Neutrophil (primary cell): ENCODE measurements around the gene PHF14.
"Not testable (repeated sequence)": the region's sequence is repeated elsewhere in the genome, so short reads cannot be mapped to it uniquely, and the experiment has no call there.

Experiments
- H3K27ac ChIP-seq: fragments of 200-600 bp; sonication (generic); 2 replicates; pipeline ENCODE4 v1.5.1; 2016; ENCODE audit warnings: mild to moderate bottlenecking, moderate library complexity
- H3K27me3 ChIP-seq: fragments of 200-600 bp; sonication (generic); 2 replicates; pipeline ENCODE4 v1.6.0; 2016; ENCODE audit warnings: mild to moderate bottlenecking
- H3K36me3 ChIP-seq: fragments of 200-600 bp; sonication (generic); 2 replicates; pipeline ENCODE4 v1.5.1; 2017
- H3K4me1 ChIP-seq, 2 experiments: fragments of 200-600 bp in 1 of 2; sonication (generic) in 1 of 2; 1 replicate in 1 of 2; 2 replicates in 1 of 2; pipeline versions ENCODE4 v1.5.1 to v1.6.1; 2013 to 2016; ENCODE audit warnings: low read depth in 1 of 2, low read length in 1 of 2, mild to moderate bottlenecking in 1 of 2, moderate library complexity in 1 of 2; ENCODE audit not compliant: control insufficient read depth in 1 of 2, insufficient read depth in 1 of 2
- H3K4me3 ChIP-seq, 2 experiments: fragments of 200-600 bp in 1 of 2; sonication (generic) in 1 of 2; 1 replicate in 1 of 2; 2 replicates in 1 of 2; pipeline ENCODE4 v1.5.1; 2013 to 2016; ENCODE audit warnings: low read depth in 1 of 2, low read length in 1 of 2, mild to moderate bottlenecking in 1 of 2, moderate library complexity in 1 of 2
- H3K9me3 ChIP-seq: fragments of 200-600 bp; sonication (generic); 2 replicates; pipeline ENCODE4 v1.5.1; 2016
- CTCF ChIP-seq: fragments of 200-600 bp; sonication (generic); IDR thresholded peaks from 2 replicates; pipeline ENCODE4 v1.5.1; 2016; ENCODE audit warnings: antibody characterized with exemption

PHF14 gene

DNA sequence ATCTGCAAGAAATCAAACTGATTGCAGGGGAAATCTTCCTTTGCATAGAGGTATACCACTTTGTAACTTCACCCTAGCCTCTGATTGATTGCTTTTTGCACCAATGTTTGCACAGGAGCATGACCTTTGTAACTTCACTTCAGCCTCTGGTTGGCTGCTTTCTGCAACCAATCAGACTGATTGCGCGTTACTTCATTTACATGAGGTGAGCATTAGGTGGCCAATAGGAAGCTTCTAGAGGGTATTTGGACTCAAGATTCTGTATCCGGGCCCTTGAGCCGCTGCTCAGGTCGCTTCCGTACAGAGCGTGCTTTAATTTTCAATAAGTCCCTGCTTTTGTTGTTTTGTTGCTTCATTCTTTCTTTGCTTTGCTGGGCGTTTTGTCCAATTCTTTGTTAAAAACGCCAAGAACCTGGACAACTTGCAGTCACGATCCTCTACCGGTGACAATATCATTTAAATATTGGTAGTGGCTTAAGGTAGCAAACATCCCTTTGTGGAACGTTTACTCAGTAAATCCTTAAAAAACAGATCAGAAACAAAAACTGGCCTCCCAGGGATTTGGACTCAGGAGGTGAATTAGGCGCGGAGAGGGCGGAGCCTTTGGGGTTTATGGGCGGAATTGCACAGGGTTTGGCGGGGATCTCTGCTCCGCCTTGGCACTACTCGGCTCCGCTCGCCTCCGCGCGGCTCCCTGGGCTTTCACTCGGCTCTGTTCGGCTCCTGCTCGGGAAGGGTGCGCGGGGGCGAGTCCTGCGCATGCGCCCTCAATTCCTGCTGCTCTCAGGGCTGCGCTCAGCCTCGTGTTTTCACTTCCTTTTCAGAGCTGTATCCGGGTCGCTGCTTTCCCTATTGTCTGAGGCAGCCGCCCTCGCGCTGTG is at the start of gene PHF14:
Gene PHF14 (plus strand): TSS at position 812 of the 881 bp plus-strand sequence. CDS start 452 bp downstream, outside the sequence.
- peaks cover 5% of the 10 kb centered on the region for H3K27me3 ChIP-seq
- H3K9me3 ChIP-seq = no peaks in the 10 kb centered on the region
- H3K27ac ChIP-seq = peak within 1 kb of the TSS; percentile 74
- peak within 1 kb of the TSS; percentile 74 to 80 for H3K4me3 ChIP-seq
- no peaks in the 10 kb centered on the region for H3K36me3 ChIP-seq
- no peak for TF ChIP-seq CTCF
- H3K4me1 ChIP-seq = peaks cover 15 to 16% of the 10 kb centered on the region in 2 experiments

GRCh38 chr7:10924370-10924769 is 49.3 kb upstream of the PHF14 start:
- Histone ChIP-seq H3K4me1 (no peaks in the 10 kb centered on the region), H3K27ac (no peak overlapping the region), H3K4me3 (no peak overlapping the region), H3K36me3 (no peaks in the 10 kb centered on the region), H3K27me3 (no peaks in the 10 kb centered on the region), H3K9me3 (no peaks in the 10 kb centered on the region)
- TF ChIP-seq CTCF = no peak

DNA sequence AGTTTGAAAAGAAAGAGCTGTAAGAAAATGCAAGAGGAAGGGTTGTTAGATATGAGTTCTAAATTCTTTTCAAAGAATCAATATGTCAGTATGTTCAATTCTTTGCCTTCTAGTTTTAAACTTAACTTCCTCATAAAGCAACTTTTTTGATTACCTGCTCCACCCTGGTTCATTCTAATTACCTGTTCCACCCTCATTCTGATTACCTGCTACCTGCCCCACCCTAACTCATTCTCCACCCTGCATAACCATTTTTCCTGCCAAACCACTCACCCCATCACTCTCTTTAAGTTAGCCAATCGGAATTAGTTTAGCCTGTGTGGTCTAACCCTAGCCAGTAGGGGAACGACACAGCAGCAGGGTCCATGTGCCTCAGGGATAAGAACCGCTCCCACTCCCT is 45.5 kb upstream of the PHF14 start:
- peaks cover 14% of the 10 kb centered on the region for H3K36me3 ChIP-seq
- H3K4me3 ChIP-seq, H3K27ac ChIP-seq, H3K27me3 ChIP-seq, H3K4me1 ChIP-seq, H3K9me3 ChIP-seq: not testable (repeated sequence)

GRCh38 chr7:10930551-10930950 is 43.1 kb upstream of the PHF14 start:
- H3K4me1 ChIP-seq = peaks cover 0 to 6% of the 10 kb centered on the region in 2 experiments

GRCh38 chr7:10931161-10931560 is 42.5 kb upstream of the PHF14 start:
- H3K27me3 ChIP-seq = no peaks in the 10 kb centered on the region
- H3K27ac ChIP-seq = no peak overlapping the region
- peaks cover 0 to 6% of the 10 kb centered on the region in 2 experiments for H3K4me1 ChIP-seq
- H3K9me3 ChIP-seq = no peaks in the 10 kb centered on the region
- peaks cover 36% of the 10 kb centered on the region for H3K36me3 ChIP-seq
- no peak for TF ChIP-seq CTCF
- no peak overlapping the region for H3K4me3 ChIP-seq

More at GRCh38 chr7:10930551-10930950, 43.1 kb upstream of the PHF14 start:
- Histone ChIP-seq H3K4me3 (no peak overlapping the region), H3K27me3 (no peaks in the 10 kb centered on the region), H3K36me3 (peaks cover 30% of the 10 kb centered on the region), H3K9me3 (no peaks in the 10 kb centered on the region), H3K27ac (no peak overlapping the region)
- no peak for TF ChIP-seq CTCF

DNA sequence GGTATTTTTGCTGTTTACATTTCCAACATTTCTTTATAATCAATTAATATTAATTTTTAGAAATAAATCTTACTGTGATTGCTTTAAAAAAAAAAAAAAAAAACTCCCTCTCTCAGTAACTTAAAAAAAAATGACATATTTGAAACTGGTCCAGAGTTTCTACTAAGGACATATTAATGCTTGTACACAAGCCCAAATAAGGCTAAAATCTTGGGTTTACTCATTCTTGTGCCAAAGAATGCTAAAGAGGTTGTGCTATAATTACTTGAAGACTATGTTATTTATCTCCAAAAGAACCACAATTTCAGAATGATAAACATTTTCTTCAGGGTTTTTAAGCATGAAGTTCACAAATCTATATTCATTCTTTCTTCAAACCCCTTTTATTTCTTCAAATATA is 39.4 kb upstream of the PHF14 start:
- Histone ChIP-seq H3K4me1 (peaks cover 4 to 10% of the 10 kb centered on the region in 2 experiments), H3K36me3 (peaks cover 51% of the 10 kb centered on the region), H3K9me3 (no peaks in the 10 kb centered on the region), H3K4me3 (no peak overlapping the region), H3K27me3 (no peaks in the 10 kb centered on the region), H3K27ac (no peak overlapping the region)
- no peak for TF ChIP-seq CTCF
